HEK293 (cell line): ENCODE data around the gene MMP21.

Source experiments
- CTCF ChIA-PET: fragments of 350-600 bp; formaldehyde crosslinking; extraction: SDS; loops from one replicate; lab custom pipeline; 2021; ENCODE audit warnings: antibody characterized with exemption; lab: Yijun Ruan, JAX
- POLR2A ChIA-PET: fragments of 300-600 bp; formaldehyde crosslinking; extraction: SDS; loops from one replicate; lab custom pipeline; 2020; ENCODE audit warnings: antibody characterized with exemption, inconsistent platforms; lab: Yijun Ruan, JAX
- H3K27ac ChIP-seq: fragments of 200-500 bp; sonication (Bioruptor generic); 2 replicates; pipeline ENCODE4 v1.5.1; 2014; ENCODE audit warnings: low read depth, low read length, control low read depth, inconsistent platforms; ENCODE audit errors: extremely low read depth
- H3K36me3 ChIP-seq, 2 experiments: fragments of 200-500 bp in 1 of 2; sonication (Bioruptor generic) in 1 of 2; 1 replicate in 1 of 2; 2 replicates in 1 of 2; pipeline ENCODE4 v1.5.1; 2014 to 2017; ENCODE audit warnings: inconsistent platforms in 2 of 2, low read length in 2 of 2; ENCODE audit not compliant: control insufficient read depth in 2 of 2, insufficient read depth in 1 of 2
- H3K4me1 ChIP-seq: fragments of 200-500 bp; sonication (Bioruptor generic); 2 replicates; pipeline ENCODE4 v1.5.1; 2014; ENCODE audit warnings: mild to moderate bottlenecking, low read length, inconsistent platforms; ENCODE audit not compliant: control insufficient read depth, insufficient read depth
- H3K4me3 ChIP-seq: 2 replicates; pipeline ENCODE4 v1.5.1; 2011; ENCODE audit warnings: low read depth, mild to moderate bottlenecking, control low read depth, low read length, moderate library complexity
- H3K9me3 ChIP-seq: fragments of 200-500 bp; sonication (Bioruptor generic); 2 replicates; pipeline ENCODE4 v1.5.1; 2014; ENCODE audit warnings: low read depth, low read length, inconsistent platforms; ENCODE audit not compliant: control insufficient read depth, insufficient read depth
- EGR2 ChIP-seq: fragments of 450-650 bp; formaldehyde crosslinking; IDR thresholded peaks from 2 replicates; pipeline ENCODE4 v1.5.1; 2016; ENCODE audit warnings: low read depth, missing biosample characterization, missing genetic modification characterization
- IKZF3 ChIP-seq: fragments of 450-650 bp; IDR thresholded peaks from 2 replicates; pipeline ENCODE4 v1.5.0; 2018; ENCODE audit warnings: missing biosample characterization, mild to moderate bottlenecking, missing genetic modification characterization, moderate library complexity
- KLF7 ChIP-seq: fragments of 450-650 bp; formaldehyde crosslinking; IDR thresholded peaks from 2 replicates; pipeline ENCODE4 v1.5.1; 2016; ENCODE audit warnings: missing biosample characterization, missing genetic modification characterization, borderline replicate concordance
- ZBTB1 ChIP-seq: fragments of 450-650 bp; formaldehyde crosslinking; IDR thresholded peaks from 2 replicates; pipeline ENCODE4 v1.5.1; 2016; ENCODE audit warnings: missing biosample characterization, missing genetic modification characterization
- ZBTB48 ChIP-seq: fragments of 450-650 bp; formaldehyde crosslinking; IDR thresholded peaks from 2 replicates; pipeline ENCODE4 v1.5.1; 2016; ENCODE audit warnings: missing biosample characterization, missing genetic modification characterization
- ZFP69B ChIP-seq: fragments of 450-650 bp; formaldehyde crosslinking; IDR thresholded peaks from 2 replicates; pipeline ENCODE4 v1.5.1; 2016; ENCODE audit warnings: missing biosample characterization, missing genetic modification characterization
- ZNF239 ChIP-seq: fragments of 450-650 bp; formaldehyde crosslinking; IDR thresholded peaks from 2 replicates; pipeline ENCODE4 v1.5.1; 2016; ENCODE audit warnings: missing biosample characterization, missing genetic modification characterization
- ZNF266 ChIP-seq: fragments of 450-650 bp; formaldehyde crosslinking; IDR thresholded peaks from 2 replicates; pipeline ENCODE4 v1.5.1; 2016; ENCODE audit warnings: missing biosample characterization, missing genetic modification characterization, low read depth
- ZNF398 ChIP-seq: fragments of 450-650 bp; formaldehyde crosslinking; IDR thresholded peaks from 2 replicates; pipeline ENCODE4 v1.5.1; 2017; ENCODE audit warnings: missing biosample characterization, missing genetic modification characterization
- ZNF473 ChIP-seq: fragments of 450-650 bp; formaldehyde crosslinking; IDR thresholded peaks from 2 replicates; pipeline ENCODE4 v1.5.1; 2017; ENCODE audit warnings: missing biosample characterization, missing genetic modification characterization
- ZNF561 ChIP-seq: fragments of 450-650 bp; IDR thresholded peaks from 2 replicates; pipeline ENCODE4 v1.5.1; 2018; ENCODE audit warnings: missing biosample characterization, missing genetic modification characterization, borderline replicate concordance
- ZNF660 ChIP-seq: fragments of 450-650 bp; IDR thresholded peaks from 2 replicates; pipeline ENCODE4 v1.5.1; 2018; ENCODE audit warnings: missing biosample characterization, mild to moderate bottlenecking, missing genetic modification characterization
- ZNF704 ChIP-seq: fragments of 450-650 bp; formaldehyde crosslinking; IDR thresholded peaks from 2 replicates; pipeline ENCODE4 v1.5.1; 2016; ENCODE audit warnings: missing biosample characterization, missing genetic modification characterization
- ZNF76 ChIP-seq: fragments of 450-650 bp; formaldehyde crosslinking; IDR thresholded peaks from 2 replicates; pipeline ENCODE4; 2016; ENCODE audit warnings: low read depth, missing biosample characterization, missing genetic modification characterization, borderline replicate concordance
- ZNF791 ChIP-seq: fragments of 450-650 bp; formaldehyde crosslinking; IDR thresholded peaks from 2 replicates; pipeline ENCODE4 v1.5.1; 2016; ENCODE audit warnings: missing biosample characterization, missing genetic modification characterization
- ZXDB ChIP-seq: fragments of 450-650 bp; formaldehyde crosslinking; IDR thresholded peaks from 2 replicates; pipeline ENCODE4 v1.5.1; 2016; ENCODE audit warnings: missing biosample characterization, missing genetic modification characterization
- TF ChIP-seq, protein P1 (sequence below): fragments of 450-650 bp; formaldehyde crosslinking; optimal IDR thresholded peaks from 2 replicates; pipeline ENCODE3; 2016; ENCODE audit warnings: missing biosample characterization, mild to moderate bottlenecking, missing genetic modification characterization
- TF ChIP-seq, protein P2 (sequence below): fragments of 450-650 bp; formaldehyde crosslinking; IDR thresholded peaks from 2 replicates; pipeline ENCODE4 v1.5.1; 2016; ENCODE audit warnings: missing biosample characterization, missing genetic modification characterization
- TF ChIP-seq, protein P3 (sequence below): fragments of 450-650 bp; formaldehyde crosslinking; IDR thresholded peaks from 2 replicates; pipeline ENCODE4 v1.5.1; 2016; ENCODE audit warnings: missing biosample characterization, missing genetic modification characterization, low read depth

The MMP21 gene

DNA sequence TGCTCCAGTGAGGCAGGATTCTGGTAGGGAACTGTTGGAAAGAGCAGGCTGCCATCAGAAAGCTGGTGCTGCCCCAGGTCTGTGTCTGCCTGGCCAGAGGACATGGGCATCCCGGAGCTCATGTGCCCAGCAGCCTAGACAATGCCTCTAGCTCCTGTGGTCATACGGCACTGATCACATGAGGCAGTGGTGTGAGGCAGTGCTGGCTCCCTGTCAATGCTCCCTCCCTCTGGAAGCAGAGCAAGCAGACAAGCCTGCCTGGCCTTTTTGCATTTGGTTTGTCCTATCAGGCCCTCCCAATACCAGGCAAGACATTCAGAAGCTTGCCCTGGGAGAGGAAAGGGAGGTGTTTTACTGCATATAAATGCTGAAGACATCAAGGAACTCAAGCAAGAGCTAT is 19.5 kb upstream of the MMP21 start:
- Histone ChIP-seq H3K4me1 (no peaks in the 10 kb centered on the region), H3K9me3 (no peaks in the 10 kb centered on the region), H3K4me3 (no peak overlapping the region), H3K36me3 (peaks cover 16 to 80% of the 10 kb centered on the region in 2 experiments), H3K27ac (no peak overlapping the region)
- CTCF ChIA-PET: interaction anchor here (0.6 kb wide), 1 partner anchor 26 kb away, joined by 3 read pairs; no protein-coding TSS in a partner anchor
- TF ChIP-seq IKZF3: no peak
- TF ChIP-seq, protein P1, sequence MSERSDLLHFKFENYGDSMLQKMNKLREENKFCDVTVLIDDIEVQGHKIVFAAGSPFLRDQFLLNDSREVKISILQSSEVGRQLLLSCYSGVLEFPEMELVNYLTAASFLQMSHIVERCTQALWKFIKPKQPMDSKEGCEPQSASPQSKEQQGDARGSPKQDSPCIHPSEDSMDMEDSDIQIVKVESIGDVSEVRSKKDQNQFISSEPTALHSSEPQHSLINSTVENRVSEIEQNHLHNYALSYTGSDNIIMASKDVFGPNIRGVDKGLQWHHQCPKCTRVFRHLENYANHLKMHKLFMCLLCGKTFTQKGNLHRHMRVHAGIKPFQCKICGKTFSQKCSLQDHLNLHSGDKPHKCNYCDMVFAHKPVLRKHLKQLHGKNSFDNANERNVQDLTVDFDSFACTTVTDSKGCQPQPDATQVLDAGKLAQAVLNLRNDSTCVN: no peak
- TF ChIP-seq, protein P2, sequence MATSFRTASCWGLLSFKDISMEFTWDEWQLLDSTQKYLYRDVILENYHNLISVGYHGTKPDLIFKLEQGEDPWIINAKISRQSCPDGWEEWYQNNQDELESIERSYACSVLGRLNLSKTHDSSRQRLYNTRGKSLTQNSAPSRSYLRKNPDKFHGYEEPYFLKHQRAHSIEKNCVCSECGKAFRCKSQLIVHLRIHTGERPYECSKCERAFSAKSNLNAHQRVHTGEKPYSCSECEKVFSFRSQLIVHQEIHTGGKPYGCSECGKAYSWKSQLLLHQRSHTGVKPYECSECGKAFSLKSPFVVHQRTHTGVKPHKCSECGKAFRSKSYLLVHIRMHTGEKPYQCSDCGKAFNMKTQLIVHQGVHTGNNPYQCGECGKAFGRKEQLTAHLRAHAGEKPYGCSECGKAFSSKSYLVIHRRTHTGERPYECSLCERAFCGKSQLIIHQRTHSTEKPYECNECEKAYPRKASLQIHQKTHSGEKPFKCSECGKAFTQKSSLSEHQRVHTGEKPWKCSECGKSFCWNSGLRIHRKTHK (tag by site-specific recombination): no peak
- POLR2A ChIA-PET: interaction anchor here (0.6 kb wide), 1 partner anchor 75 kb away, joined by 3 read pairs; no protein-coding TSS in a partner anchor

- Histone ChIP-seq H3K9me3 (no peaks in the 10 kb centered on the region), H3K4me3 (no peak overlapping the region)
- CTCF ChIA-PET: no interaction called here
- POLR2A ChIA-PET: no interaction called here
- TF ChIP-seq EGR2 (tag by site-specific recombination): no peak
- TF ChIP-seq, protein P3, sequence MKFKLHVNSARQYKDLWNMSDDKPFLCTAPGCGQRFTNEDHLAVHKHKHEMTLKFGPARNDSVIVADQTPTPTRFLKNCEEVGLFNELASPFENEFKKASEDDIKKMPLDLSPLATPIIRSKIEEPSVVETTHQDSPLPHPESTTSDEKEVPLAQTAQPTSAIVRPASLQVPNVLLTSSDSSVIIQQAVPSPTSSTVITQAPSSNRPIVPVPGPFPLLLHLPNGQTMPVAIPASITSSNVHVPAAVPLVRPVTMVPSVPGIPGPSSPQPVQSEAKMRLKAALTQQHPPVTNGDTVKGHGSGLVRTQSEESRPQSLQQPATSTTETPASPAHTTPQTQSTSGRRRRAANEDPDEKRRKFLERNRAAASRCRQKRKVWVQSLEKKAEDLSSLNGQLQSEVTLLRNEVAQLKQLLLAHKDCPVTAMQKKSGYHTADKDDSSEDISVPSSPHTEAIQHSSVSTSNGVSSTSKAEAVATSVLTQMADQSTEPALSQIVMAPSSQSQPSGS (tag by site-specific recombination): no peak
- TF ChIP-seq ZNF704 (tag by site-specific recombination): no peak
- no peak for TF ChIP-seq ZNF660
- no peak for TF ChIP-seq ZNF266 (tag by site-specific recombination)
- TF ChIP-seq ZNF76 (tag by site-specific recombination): no peak
- no peak for TF ChIP-seq ZNF239
- TF ChIP-seq ZFP69B (tag by site-specific recombination): no peak
- TF ChIP-seq ZNF398 (tag by site-specific recombination): no peak
- TF ChIP-seq ZNF473 (tag by site-specific recombination): no peak
- TF ChIP-seq ZBTB1 (tag by site-specific recombination): no peak
- TF ChIP-seq ZBTB48: no peak
- TF ChIP-seq ZXDB (tag by site-specific recombination): no peak
- no peak for TF ChIP-seq ZNF561 (tag by site-specific recombination)
- TF ChIP-seq KLF7: no peak
- TF ChIP-seq ZNF791 (tag by site-specific recombination): no peak
- TF ChIP-seq, all 188 proteins: peak for 0
- Histone ChIP-seq H3K36me3 (peaks cover 16 to 85% of the 10 kb centered on the region in 2 experiments), H3K27ac (no peak overlapping the region), H3K4me1 (no peaks in the 10 kb centered on the region)
These were observed 17.0 kb upstream of the MMP21 start for GRCh38 chr10:125792342-125793300.
